Mesothelial cell of epicardium (in vitro differentiated cells): ENCODE results near the gene CRKL. TPM values are rescaled to one million over a fixed set of nuclear protein-coding genes. Genes with fewer than 3 reads are reported as not detected.
"Not testable (repeated sequence)": the region's sequence is repeated elsewhere in the genome, so short reads cannot be mapped to it uniquely, and the experiment has no call there.

ENCODE experiments used
- DNase-seq, 2 experiments: peaks; one replicate each; pipeline ENCODE4 v3.0.0; 2021; ENCODE audit warnings: low spot score in 2 of 2; ENCODE audit not compliant: unreplicated experiment in 2 of 2
- H3K27ac Mint-ChIP-seq: 2 replicates; pipeline ENCODE4 v1.8.0; 2021; ENCODE audit warnings: mixed read lengths
- H3K27me3 Mint-ChIP-seq: 2 replicates; pipeline ENCODE4 v1.8.0; 2021; ENCODE audit warnings: low read depth, mixed read lengths
- H3K36me3 Mint-ChIP-seq: 2 replicates; pipeline ENCODE4 v1.8.0; 2021; ENCODE audit warnings: mixed read lengths
- H3K4me1 Mint-ChIP-seq: 2 replicates; pipeline ENCODE4 v1.8.0; 2021; ENCODE audit warnings: mixed read lengths
- H3K4me3 Mint-ChIP-seq: 2 replicates; pipeline ENCODE4 v1.8.0; 2021; ENCODE audit warnings: mild to moderate bottlenecking, moderate library complexity, mixed read lengths
- H3K9me3 Mint-ChIP-seq: 2 replicates; pipeline ENCODE4 v1.8.0; 2021; ENCODE audit warnings: mixed read lengths
- CTCF ChIP-seq: fragments of 200-600 bp; sonication (generic); IDR thresholded peaks from one replicate; pipeline ENCODE4 v1.5.0; 2021; ENCODE audit warnings: antibody characterized with exemption; ENCODE audit not compliant: unreplicated experiment
- total RNA-seq: library from RNA; stranded (reverse); gene quantifications from 3 replicates; pipeline ENCODE4 v1.2.1, GENCODE V29; 2021

Gene CRKL
- total RNA-seq, 1 donor from 2014 or later = 75.1 TPM

- no peak for DNase-seq
- Mint-ChIP-seq H3K36me3 (peaks cover 22% of the 10 kb centered on the region), H3K9me3 (no peaks in the 10 kb centered on the region), H3K4me3 (no peak overlapping the region), H3K27me3 (no peaks in the 10 kb centered on the region), H3K4me1 (no peaks in the 10 kb centered on the region), H3K27ac (no peak overlapping the region)
- TF ChIP-seq CTCF = no peak
Measured at GRCh38 chr22:20890975-20891374, 26.2 kb upstream of the CRKL start.

GRCh38 chr22:20897737-20898136 lies 19.5 kb upstream of the CRKL start:
- not testable (repeated sequence) for H3K36me3 Mint-ChIP-seq, H3K9me3 Mint-ChIP-seq, H3K4me3 Mint-ChIP-seq, H3K4me1 Mint-ChIP-seq, H3K27me3 Mint-ChIP-seq, DNase-seq, H3K27ac Mint-ChIP-seq

GRCh38 chr22:20899827-20900423 lies 17.3 kb upstream of the CRKL start:
- TF ChIP-seq CTCF = no peak
- Mint-ChIP-seq H3K36me3 (no peaks in the 10 kb centered on the region), H3K4me1 (no peaks in the 10 kb centered on the region), H3K9me3 (no peaks in the 10 kb centered on the region), H3K4me3 (no peak overlapping the region), H3K27me3 (no peaks in the 10 kb centered on the region), H3K27ac (no peak overlapping the region)
- DNase-seq = no peak

- H3K36me3 Mint-ChIP-seq, DNase-seq, H3K4me3 Mint-ChIP-seq, H3K27ac Mint-ChIP-seq, H3K4me1 Mint-ChIP-seq, H3K9me3 Mint-ChIP-seq, H3K27me3 Mint-ChIP-seq: not testable (repeated sequence)
Measured at GRCh38 chr22:20901093-20902033, 15.8 kb upstream of the CRKL start.

- DNase-seq = no peak
- H3K27me3 Mint-ChIP-seq = peaks cover 3% of the 10 kb centered on the region
Measured at GRCh38 chr22:20903093-20903492, 14.1 kb upstream of the CRKL start.

More at GRCh38 chr22:20903093-20903492, 14.1 kb upstream of the CRKL start:
- Mint-ChIP-seq H3K4me3 (no peak overlapping the region), H3K27ac (no peak overlapping the region), H3K4me1 (no peaks in the 10 kb centered on the region), H3K9me3 (no peaks in the 10 kb centered on the region), H3K36me3 (no peaks in the 10 kb centered on the region)
- TF ChIP-seq CTCF = no peak
